ENCODE results near the gene NMUR1.

NMUR1 gene

DNA sequence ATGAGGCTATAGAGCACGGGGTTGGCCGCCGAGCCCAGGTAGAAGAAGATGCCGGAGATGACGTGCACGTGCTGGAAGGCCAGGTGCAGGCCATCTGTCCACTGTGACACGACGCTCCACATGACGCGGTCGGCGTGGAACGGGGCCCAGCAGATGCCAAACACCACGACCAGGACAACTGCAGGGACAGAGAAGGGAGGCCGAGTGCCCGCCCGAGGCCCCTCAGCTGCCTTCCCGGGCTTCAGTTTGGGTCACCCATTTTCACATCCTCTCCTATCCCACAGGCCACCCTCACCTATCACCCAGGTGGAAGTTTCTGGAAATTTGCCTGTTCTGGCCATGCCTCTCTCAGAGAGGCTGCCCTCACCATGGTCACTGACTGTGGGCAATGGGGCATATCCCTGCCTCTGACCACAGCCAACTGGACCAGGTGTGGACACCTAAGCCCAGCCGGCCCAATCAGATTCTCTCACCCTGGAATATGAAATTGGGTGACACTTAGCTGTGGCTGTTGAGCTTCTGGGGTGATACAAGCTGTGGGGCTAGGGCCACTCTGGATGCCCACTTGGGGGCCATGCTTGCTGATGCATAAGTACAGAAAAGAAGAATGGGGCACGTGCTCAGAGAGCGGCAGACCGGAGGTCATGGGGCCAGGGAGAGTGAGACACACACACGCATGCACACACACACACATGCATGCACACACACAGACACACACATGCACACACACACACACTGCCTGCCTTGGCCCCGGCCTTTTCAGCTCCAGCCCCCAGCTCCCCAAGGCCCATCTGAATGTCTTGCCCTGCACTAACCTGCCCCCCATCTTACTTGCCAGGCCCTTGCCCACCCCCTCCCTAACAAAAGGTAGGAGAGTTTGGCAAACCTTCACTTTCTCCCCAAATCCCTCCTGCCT lies 4.7 kb downstream of the NMUR1 start:
- DNase-seq, result no peak

DNA sequence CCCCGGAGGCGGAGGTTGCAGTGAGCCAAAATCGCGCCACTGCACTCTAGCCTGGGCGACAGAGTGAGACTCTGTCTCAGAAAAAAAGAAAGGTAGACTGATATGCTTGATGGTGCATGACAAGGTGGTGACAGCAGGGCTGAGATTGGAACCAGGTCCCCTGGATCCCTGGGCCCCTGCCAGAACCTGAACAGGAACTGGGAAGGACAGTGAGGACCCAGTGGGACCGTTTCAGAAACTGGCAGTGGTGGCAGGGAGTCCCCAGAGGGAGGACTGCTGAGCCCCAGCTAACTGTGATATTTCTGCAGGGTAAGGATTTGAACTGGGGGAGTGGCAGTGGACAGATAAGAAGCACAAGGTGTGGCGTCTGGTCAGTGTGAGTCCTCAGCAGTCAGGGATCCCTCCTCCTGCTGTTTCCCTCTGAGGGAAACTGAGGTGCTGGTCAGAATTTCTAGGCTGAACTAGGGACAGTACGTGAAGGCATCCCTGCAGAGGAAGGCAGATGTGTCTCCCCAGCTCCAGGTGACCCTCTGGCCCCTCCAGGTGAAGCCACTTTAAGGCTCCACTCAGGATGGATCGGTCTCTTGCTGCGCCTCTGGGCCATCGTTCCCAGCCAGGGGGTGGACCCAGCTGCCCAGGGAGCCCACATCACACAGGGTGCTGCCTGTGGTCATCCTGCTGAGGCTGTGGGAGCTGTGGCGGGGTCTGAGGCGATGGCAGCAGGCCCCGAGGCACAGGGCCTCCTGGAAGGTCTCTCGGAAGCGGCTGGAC lies 5.6 kb downstream of the NMUR1 start:
- no peak for DNase-seq

DNA sequence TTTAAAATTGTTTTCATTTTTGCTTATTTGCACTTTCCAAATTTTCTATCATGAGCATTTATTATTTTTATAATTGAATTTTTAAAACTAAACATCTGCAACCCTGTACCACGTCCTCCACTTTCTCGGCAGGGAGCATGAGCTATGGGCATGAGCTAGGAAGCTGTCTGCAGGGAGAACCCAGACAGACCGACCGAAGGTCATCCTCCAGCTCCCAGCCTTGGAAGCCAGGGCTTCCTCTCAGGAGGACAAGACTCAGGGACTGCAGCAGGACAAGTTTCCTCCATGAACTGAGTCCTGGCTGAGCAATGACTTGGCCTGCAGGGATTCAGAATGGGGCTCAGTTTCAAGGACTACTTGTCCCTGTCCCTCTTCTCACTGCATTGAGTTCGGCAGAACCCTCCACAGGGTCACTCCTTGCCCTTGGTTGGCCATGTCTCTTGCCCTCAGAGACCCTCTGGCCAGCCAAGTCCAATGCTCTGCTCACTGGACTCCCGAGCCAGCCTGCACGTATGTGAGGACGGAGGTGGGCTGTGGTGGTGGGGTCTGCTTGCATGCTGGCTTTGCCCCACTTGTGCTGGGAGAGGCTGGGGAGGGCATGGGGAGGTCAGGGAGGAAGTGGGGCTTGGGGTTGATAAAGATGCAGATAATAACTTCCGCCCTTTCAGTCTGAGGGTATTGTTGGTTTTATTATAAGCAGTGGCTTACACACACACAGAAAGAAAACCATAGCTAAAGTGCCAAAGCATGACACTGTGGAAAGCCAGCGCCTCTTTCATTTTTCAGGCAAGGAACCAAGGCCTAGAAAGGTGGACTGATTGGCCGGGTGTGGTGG lies 6.6 kb downstream of the NMUR1 start:
- peak; percentile 39 for DNase-seq

DNA sequence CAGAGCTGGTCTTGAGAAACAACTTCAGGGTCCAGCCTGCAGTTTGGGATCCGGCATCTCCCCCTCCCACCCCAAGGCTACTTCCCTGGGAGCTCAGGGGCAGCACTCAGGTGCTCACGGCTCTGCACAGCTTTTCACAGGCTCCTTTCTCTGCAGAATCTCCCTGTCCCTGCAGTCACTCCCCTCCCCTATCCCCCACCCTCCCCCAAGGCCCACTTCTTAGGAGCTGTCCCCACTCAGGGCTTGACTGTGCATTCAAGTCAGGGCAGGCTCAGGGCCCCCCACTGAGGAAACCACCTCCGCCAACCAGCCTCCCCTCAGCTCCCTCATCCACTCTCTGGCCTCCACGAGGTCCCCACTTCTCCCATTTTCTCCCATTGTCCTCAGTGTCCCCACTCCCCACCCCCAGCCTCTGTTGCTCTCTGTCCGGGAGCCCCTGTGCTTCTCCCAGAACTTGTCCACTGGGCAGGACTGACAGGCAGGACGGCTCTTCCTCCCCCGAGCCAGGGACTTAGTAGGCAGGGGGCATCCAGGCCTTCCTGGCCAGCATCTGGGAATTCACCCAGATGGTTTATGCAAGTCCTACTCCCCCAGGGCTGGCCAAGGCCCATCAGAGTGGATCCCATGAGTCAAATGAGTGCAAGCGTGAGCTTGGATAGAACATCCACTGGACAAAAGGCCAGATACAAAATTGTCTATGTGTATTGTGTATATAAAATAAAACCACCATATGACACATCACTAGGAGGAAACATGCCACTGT lies 7.6 kb downstream of the NMUR1 start:
- no peak for DNase-seq

- DNase-seq, result no peak
These were observed 8.8 kb downstream of the NMUR1 start for GRCh38 chr2:231521443-231521842.

DNA sequence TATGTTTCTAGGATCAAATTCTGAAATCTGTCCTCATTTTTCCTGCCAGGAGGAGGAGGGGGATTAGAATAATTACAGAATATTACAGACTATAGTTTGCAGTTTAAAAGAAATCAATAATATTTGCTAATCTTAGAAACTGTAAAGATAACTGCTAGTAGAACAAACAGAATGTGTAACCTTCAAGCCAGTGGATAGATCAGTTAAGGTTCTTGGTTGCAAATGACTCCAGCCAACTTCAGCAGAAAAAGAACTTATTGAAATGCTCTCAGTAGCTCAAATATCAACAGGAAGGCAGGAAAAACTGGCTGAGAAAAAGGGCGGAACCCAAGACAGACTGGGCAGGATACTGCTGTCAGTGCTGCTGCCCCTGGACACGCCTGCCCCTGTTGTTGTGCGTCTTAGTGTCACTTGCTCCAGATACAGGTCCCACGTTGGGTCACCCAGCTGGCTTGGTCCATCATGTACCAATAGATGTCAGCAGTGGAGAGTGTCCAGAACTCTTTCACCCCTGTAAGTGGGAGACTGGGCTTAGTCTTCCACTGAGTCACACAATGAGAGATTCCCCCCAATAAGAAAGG lies 10.2 kb downstream of the NMUR1 start:
- DNase-seq, result no peak

DNA sequence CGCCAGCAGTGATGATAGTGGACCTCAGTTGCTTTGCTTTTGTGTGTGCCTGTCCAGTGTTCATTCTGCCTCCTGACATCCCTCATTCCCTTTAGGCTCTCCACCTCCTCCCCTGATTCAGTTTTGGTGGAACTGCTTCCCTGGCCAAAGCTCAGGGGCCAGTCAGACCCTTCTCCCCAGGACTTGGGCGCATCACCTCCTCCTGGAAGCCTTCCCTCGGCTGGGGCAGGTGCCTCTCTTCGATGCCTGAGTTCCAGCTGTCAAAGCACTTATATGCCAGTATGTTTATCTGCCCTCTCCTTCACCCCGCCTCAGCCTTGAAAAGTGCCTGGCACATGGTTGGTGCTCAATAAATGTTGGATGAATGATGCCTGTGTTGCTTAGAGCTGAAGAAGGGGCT lies 11.5 kb downstream of the NMUR1 start:
- DNase-seq, result no peak

GRCh38 chr2:231515603-231516002 lies 14.6 kb downstream of the NMUR1 start:
- DNase-seq, result no peak

- no peak for DNase-seq
These were observed 15.3 kb downstream of the NMUR1 start for GRCh38 chr2:231514951-231515297.

DNA sequence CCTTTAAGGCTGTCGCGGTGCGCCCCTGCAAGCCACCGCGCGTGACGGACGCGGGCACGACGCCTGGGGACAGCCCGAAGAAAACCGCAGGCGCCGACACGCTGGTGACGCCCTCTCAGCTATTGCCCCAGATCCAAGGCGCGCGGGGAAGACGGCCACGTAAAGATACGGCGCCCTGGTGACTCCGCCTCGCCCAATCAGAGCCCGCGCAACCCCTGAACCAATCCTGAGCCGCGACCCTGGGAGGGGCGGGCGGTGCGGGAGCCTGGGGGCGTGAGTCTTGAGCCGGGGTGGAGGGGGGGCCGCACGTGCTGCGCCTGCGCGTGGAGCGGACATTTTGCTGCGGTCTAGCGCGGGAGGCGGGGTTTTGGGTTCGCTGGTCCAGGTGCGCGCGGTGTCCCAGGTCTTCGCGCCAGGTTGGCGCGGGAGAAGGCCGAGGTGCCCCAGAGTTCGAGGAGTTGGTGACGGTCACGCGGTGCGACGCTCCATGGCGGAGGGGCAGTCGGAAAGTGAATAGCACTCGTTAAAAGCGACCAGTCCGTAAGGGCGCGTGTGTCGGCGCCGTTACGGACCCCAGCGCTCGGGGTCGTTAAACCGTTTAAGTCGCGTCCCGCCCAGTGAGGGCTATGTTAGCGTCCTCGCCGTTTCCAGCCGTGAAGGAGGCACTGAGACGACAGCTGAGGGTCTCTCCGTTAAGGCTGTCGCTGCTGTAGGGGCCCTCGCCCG lies 15.9 kb downstream of the NMUR1 start:
- DNase-seq, result peak; percentile 98

DNA sequence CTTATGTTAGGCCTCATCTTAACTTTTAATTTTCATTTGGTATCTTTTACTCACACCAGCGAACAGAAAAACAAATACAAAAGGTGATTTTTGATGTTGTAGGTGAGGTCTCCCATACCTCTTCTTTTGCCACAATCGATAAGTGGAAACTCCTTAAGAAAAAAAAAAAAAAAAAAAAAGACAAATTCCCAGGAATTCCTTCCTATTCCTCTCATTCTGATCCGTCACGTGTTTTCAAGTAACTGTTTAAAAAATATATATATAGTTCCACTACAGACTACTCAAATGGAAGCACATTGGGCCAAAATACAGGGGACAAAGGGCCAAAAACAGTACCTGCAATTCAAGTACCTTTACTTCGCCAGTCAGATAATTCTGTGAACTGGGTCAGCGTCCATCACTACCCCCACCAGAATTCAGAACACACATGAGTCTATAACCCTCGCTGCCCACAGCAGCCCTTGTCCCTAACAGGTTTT lies 16.5 kb downstream of the NMUR1 start:
- DNase-seq, result no peak

DNA sequence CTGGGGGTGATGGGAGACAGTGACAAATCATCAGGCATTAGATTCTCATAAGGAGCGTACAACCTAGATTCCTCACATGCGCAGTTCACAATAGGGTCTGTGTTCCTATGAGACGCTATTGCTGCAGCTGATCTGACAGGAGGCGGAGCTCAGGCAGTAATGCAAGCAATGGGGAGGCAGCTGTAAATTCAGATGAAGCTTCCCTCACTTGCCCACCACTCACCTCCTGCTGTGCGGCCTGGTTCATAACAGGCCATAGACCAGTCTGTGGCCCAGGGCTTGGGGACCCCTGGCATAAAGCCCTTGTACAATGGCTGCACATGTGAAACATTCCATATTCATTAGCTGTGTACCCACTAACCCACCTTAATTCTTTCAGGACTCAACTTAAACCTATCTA lies 18.0 kb downstream of the NMUR1 start:
- no peak for DNase-seq

GRCh38 chr2:231503766-231504165 lies 26.5 kb downstream of the NMUR1 start:
- no peak for DNase-seq

GRCh38 chr2:231502596-231502995 lies 27.6 kb downstream of the NMUR1 start:
- DNase-seq, result no peak

DNA sequence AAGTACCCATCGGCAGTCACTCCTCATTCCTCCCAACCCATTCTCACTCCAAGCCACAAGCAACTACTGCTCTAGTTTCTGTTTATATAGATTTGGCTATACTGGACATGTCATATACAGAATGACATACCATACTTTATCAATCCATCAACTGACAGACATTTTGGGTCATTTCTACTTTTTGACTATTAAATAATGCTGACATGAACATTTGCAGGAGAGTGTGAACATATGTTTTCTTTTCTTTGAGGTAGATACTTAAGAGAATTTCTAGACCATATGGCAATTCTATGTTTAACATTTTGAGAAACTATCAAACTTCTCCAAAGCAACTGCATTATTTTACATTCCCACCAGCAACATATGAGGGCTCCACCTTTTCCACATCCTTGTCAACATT lies 32.6 kb downstream of the NMUR1 start:
- no peak for DNase-seq

DNA sequence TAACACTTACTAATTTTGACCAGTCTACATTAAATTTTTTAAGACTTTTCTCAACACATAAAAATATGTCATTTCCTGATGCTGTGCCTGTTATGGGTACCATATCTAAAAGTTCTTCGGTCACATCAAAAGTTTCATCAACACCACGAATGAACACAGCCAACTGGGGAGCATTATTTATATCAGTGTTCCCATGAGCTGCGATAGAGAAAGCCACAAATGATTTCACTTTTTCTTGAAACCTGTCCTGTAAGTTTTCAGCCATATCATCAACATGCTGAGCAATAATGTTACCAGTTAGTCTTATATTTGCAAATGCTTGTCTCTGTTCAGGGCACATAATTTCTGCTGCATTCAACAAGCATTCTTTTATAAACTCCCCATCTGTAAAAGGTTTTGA lies 35.6 kb downstream of the NMUR1 start:
- DNase-seq, result no peak

- DNase-seq, result no peak
These were observed 39.4 kb downstream of the NMUR1 start for GRCh38 chr2:231490801-231491200.

GRCh38 chr2:231489990-231490389 lies 40.3 kb downstream of the NMUR1 start:
- DNase-seq, result peak; percentile 20

DNA sequence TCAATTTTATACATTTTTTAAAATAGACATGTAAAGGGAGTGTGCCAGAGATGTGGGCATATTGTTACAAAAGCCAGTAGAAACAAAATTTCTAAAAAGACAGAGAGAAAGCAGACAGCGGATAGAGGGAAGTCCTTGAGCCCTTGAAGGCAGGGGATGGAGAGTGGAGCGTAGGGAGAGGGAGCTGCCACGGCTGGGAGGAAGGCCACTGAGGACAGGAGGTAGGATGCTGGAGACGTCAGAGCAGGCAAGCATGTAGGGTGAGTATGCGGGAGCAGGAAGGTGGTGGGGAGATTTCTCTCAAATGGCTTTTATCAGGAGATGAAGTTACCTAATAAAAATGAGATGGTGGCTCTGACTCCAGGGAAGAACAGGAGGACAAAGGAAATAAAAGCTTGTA lies 41.9 kb downstream of the NMUR1 start:
- DNase-seq, result no peak

DNA sequence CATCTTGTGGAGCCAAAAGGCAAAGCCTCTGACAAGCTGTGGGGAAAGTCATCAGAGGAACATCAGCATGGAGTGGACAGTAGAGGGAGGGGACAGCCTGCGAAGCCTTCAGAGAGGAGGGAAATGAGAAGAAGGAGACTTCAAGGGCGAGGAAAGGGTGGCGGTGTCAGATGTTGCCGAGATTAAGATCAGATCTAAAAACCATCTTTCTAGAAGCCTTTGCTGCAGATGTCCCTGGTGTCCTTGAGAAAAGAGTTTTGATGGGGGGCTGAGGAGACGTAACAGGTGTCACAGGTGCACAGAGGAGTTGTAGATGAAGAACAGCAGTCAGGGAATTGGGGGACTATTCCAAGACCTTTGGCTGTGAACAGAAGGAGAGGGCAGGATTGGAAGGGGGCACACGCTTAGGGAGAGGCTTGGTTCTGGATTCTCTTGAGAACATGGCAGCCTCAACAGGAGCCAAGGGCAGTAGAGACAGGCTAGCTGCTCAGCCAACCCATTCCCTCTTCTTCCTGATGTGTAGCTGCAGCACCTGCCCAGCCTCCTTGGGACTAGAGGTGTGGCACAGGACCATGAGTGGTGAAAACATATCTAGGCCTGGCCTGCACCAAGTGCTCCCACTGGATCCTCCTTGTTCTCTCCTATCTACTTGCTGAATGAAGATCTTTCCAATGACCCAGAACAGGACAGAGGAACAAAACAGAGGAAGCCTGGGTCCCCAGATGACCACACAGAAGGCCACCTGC lies 43.2 kb downstream of the NMUR1 start:
- no peak for DNase-seq

All from CD4-positive, alpha-beta T cell treated with Interleukin-4 for 4 hours (primary cell).